HG03457 (cell line): ENCODE measurements around the gene TXLNB.
A peak's percentile ranks its signal among the peaks of the same experiment; 100 is the strongest.
"Not testable (repeated sequence)": the region's sequence is repeated elsewhere in the genome, so short reads cannot be mapped to it uniquely, and the experiment has no call there.

Experiments
- ATAC-seq: cut with Tn5 transposase; IDR thresholded peaks from one replicate; pipeline ENCODE4 v1.9.1; 2021; ENCODE audit warnings: moderate number of reproducible peaks; ENCODE audit not compliant: unreplicated experiment

Gene TXLNB

DNA sequence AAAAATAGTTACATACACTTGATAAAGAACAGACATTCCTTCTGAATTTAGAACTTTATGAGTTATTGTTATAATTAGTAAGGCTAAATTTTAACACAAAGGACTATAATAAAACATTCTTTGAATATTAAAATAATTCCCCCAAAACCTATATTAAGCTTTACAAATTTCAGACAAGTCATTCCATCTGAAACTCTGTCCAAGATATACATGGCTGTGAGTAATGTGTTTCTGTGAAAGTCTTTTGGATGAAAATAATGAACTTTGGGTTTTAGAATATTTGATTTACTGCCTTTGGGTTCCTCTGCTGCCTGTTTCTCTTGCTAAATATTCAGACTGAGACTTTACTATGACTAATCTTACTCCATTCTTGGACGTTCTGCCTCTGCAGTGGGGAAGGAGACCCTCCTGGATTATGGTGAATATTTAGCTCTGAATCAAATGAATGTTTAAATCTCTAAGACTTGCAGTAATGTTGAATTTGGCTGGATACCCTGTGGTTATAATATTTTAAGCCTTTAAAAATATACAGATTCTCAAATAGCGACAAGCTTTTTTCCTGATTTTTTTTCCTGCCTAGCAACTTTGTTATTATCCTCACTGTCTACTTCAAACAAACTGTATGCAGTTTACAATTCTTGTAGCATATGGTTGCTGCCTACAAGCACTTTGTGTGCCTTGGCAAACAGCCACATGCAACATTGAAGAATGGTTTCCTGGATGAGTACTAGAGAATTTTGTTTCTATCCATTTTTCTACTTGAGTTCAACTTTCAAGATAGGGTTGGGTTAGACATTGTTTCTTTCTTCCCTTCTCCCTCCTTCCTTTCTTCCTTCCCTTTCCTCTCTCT lies 51.4 kb downstream of the TXLNB start:
- ATAC-seq, result no peak

DNA sequence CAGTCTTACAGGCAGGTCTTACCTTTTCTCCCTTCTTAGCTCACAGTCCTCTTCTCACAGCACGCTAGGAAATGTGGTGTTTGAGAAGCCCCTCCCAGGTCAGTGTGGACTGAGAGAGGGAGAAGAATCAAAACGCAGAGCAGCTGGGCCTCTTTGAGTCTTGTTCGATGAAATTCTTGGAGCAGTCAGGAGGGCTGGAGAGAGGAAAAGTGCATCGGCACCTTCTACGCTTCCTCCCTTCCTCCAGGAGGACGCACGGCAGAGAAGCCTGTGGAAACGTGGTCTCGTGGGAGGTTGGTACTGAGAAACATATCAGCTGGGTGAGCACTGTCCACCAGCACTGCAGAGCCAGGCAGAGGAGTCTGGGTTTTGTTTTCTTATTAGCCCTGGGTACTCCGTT lies 52.7 kb downstream of the TXLNB start:
- ATAC-seq, result no peak

DNA sequence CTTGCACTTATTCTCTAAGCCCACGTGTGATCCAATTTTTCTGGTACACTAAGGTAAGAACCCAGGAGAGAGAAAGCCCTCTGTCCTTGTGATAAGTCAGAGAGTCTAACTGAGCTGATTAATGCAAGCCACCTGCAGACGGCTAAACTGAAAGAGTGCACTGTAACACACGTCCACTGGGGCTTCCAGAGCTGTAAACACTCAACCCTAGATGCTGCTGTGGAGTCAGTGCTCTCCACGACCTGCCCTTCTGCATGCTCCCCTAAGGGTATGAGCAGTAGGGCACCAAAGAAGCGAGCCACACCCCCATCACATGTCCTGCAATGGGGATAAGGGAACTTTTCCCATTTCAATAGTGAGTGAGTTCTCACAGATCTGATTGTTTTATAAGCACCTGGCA lies 55.7 kb downstream of the TXLNB start:
- no peak for ATAC-seq

DNA sequence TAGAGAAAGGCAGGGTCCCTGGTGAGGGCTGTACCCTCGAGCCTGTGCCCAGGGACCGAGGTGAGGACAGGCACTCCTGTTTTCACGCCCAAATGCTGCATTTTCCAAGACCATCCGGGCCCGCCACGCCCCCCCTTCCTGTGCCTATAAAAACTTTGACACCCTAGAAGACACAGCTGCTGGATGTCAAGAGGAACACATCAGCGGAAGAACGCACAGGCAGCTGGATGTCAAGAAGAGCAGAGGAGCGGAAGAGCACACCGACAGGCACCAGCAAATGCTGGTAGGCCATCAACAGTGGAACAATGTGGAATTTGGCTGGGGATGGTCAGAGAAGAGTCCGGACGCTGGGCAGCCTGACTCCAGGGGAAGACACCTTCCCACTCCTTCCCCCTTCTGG lies 56.1 kb downstream of the TXLNB start:
- ATAC-seq, result no peak

DNA sequence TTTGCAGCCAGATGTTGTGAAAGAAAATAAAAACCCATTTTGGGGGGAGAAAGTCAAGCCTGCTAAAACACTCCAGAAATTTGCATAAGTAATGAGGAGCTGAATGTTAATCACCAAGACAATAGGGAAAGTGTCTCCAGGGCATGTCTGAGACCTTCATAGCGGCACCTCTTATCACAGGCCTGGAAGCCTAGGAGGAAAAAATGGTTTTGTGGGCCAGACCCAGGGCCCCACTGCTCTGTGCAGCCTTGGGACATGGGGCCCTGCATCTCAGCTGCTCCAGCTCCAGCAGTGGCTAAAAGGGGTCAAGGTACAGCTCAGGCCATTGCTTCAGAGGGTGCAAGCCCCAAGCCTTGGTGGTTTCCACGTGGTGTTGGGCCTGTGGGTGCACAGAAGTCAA lies 57.6 kb downstream of the TXLNB start:
- ATAC-seq, result not testable (repeated sequence)

DNA sequence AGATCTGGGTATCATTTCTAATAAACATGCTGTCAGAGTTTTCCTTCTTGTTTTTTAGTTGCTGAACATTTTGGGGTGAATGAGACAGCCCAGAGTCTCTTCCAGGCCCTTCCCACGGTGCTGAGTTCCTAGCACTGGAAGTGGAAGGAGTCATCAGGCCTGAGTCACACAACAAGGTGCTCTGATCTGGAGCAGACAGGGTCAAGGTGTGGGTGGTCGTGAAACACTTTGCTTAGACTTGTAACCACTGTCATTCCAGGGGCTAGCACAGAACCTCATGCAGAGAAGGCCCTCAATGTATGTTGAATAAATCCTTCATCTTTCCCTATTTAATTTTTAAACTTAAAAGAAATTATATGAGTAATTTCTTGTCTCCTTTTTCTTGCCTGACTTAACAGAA lies 60.6 kb downstream of the TXLNB start:
- no peak for ATAC-seq

DNA sequence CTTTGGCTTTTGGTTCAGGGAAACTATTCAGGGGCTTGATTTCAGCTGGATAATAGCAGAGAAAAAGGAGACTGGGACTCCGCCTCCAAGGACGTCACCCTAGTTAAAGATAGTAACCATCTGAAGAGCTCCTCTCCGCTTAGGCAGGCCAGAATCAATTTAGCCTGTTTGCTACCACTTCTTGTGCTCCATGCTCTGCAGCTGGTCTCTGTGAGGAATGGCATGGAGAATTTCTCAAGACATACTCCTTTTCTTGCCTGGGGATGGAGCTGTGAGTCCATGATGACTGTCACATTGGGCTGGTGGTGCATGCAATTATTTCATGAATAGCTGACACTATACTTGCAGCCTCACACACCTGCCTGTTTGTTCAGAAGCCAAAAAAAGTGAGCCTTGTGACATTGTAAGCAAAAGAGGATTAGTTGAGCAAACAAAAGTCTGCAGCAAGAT lies 61.4 kb downstream of the TXLNB start:
- ATAC-seq, result no peak

DNA sequence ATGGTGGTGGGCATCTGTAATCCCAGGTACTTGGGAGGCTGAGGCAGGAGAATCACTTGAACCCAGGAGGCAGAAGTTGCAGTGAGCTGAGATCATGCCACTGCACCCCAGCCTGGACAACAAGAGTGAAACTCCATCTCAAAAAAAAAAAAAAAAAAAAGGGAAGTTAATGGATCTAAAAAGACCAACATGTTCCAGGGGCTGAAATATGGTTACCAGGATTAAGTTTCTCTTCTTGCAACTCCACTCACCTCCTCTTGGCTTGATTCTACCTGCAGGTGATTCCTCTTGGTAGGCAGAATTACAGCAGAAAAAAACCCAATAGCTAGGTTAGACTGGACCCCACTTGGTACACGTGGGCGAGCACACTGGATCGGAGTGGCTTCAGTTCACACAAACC lies 63.4 kb downstream of the TXLNB start:
- not testable (repeated sequence) for ATAC-seq

DNA sequence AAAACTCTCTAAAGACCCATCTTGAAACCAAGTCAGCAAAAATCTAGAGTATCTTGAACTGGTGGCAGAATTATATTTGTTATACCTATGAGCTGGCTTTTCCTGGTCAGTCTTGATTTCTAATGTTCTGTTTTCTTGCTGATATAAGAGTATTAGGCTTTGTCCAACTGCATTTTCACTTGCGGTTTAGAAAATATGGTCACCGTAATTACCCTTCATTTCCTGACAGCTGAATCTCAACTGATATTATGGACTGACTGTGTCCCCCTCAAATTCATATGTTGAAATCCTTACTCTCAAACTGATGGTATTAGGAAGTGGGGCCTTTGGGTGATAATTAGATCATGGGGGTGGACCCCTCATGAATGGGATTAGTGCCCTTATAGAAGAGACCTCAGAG lies 72.1 kb downstream of the TXLNB start:
- no peak for ATAC-seq

DNA sequence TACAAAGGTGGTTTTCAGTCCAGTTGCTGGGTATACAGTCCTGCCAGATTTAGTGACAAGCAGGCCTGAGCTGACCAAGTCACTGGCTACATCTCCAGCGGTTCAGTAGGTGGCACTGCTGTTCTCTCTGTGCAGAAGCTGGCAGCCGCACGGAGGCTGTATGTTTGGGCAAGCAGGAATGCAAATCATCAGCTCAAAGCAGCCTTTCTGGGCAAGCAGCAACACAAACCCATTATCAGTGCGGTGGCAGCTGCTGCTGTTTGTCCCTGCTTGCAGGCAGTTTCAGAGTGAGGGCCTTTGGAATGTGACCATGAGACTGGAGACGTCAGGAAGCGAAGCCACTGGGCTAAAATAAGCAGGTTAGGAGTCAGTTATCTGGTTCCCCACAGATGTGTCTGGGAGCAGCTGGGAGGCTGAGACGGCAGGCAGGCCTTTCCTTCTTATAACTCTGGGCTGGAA lies 72.5 kb downstream of the TXLNB start:
- peak; percentile 100 for ATAC-seq

DNA sequence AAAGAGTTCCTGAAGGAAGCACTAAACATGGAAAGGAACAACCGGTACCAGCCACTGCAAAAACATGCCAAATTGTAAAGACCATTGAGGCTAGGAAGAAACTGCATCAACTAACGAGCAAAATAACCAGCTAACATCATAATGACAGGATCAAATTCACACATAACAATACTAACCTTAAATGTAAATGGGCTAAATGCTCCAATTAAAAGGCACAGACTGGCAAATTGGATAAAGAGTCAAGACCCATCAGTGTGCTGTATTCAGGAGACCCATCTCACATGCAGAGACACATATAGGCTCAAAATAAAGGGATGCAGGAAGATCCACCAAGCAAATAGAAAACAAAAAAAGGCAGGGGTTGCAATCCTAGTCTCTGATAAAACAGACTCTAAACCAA lies 79.3 kb downstream of the TXLNB start:
- not testable (repeated sequence) for ATAC-seq

DNA sequence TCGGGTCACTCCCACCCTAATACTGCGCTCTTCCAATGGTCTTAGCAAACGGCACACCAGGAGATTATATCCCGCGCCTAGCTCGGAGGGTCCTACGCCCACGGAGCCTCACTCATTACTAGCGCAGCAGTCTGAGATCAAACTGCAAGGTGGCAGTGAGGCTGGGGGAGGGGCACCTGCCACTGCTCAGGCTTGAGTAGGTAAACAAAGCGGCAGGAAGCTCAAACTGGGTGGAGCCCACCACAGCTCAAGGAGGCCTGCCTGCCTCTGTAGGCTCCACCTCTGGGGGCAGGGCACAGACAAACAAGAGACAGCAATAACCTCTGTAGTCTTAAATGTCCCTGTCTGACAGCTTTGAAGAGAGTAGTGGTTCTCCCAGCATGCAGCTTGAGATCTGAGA lies 81.0 kb downstream of the TXLNB start:
- ATAC-seq, result not testable (repeated sequence)

DNA sequence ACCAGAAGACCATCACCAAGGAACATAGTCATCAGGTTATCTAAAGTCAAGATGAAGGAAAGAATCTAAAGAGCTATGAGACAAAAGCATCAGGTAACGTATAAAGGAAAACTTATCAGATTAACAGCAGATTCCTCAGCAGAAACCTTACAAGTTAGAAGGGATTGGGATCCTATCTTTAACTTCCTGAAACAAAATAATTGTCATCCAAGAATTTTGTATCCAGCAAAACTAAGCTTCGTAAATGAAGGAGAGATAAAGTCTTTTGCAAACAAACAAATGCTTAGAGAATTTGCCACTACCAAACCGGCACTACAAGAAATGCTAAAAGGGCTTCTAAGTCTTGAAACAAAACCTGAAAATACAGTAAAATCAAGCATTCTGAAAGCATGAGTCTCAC lies 86.0 kb downstream of the TXLNB start:
- no peak for ATAC-seq

DNA sequence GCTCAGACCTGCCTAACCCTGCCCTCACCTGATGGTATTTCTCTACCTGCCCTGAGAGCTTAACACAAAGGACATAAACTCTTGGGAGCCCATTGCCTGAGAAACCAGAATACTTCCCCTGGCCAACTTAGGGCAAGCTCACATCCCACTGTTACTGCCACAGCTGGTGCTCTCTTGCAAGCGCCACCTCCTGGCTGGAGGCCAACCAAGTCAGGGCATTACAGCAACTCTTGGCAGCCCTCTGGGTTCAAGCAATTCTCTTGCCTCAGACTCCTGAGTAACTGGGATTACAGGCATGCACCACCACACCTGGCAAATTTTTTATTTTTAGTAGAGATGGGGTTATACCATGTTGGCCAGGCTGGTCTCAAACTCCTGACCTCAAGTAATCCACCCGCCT lies 86.8 kb downstream of the TXLNB start:
- ATAC-seq, result no peak

DNA sequence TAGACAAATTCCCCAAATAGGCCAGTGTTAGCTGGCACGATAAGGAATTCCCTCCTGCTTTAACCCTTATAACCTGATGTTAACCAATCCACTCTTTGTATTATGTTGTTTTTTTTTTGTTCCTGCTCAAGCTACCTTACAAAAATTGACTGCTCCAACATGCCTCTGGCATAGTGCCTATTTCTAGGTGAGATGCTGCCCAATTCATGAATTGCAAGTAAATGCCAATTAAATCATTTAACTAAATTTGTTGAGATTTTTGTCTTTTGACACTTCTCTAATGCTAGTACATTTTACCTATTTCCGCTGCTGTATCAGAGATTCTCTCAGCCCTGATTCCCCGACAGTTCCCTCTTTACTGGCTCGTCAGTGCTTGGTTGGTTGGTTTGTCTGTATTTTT lies 90.4 kb downstream of the TXLNB start:
- ATAC-seq, result no peak

DNA sequence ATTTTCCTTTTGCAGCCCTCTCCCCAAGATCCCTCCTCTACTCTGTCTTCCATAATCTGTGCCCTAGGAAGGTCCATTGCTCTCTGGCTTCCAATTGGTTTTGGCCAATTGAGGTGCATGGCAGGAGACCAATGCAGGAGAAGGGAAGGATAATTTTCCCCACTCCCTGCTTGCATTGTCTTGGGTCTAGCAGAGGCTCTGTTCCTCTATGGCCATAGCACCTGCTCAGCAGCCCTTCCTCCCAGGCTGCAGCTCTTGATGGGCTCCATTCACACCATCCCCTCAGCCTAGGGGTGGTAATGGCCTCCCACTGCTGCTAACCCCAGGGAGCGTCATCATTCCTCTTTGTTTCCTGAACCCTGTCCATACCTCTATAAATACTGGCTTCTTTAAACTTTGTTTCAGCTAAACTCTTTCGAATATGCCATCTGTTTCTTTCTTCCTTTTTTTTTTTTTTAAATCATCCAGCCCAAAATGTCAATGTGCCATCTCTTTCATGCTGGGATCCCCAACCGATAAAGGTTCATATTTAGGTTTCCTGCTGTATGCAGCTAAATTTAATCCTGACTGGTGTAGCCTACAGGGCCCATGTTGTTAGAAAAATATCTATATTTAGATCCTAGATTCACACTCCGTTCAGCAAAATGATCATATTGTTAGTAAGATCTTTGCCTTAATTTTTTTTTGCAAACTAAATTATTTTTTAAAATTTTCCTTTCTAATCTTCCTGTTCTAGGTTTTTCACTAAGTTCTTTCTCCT lies 93.1 kb downstream of the TXLNB start:
- no peak for ATAC-seq

DNA sequence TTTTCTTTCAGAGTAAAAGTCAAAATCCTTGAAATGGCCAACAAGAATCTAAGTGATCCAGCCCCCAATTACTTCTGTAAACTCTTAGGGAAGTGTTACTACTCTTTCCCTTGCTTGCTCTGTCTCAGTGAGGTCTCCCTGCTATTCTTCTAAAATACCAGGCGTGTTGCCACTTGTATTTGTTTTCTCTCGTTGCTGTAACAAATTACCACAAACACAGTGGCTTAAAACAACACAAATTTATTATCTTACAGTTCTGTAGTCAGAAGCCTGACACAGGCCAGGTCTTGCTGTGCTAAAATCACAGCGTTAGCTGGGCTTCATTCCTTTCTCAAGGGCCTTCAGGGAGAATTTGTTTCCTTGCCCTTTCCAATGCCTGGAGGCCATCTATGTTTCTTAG lies 97.1 kb downstream of the TXLNB start:
- ATAC-seq, result no peak
